Mucosa of descending colon (tissue), 3 donors: Measurements from ENCODE around the gene EHHADH. TPM values are rescaled to one million over a fixed set of nuclear protein-coding genes. Genes with fewer than 3 reads are reported as not detected.

ENCODE experiments used
- ATAC-seq: fragments of 200-7000 bp; cut with Tn5 transposase; one replicate; pipeline ENCODE4 v1.9.1; 2020; ENCODE audit warnings: mild to moderate bottlenecking, moderate library complexity
- DNase-seq, 3 donors: peaks; one replicate each; pipeline ENCODE4 v3.0.0-alpha.2; 2020
- H3K36me3 ChIP-seq: fragments of 200-600 bp; one replicate; pipeline ENCODE4 v1.8.0; 2021; ENCODE audit warnings: low read depth, mild to moderate bottlenecking
- H3K4me1 ChIP-seq: fragments of 200-600 bp; one replicate; pipeline ENCODE4 v1.8.0; 2021; ENCODE audit warnings: low read depth, mild to moderate bottlenecking
- H3K4me3 ChIP-seq: fragments of 200-600 bp; one replicate; pipeline ENCODE4 v1.8.0; 2021; ENCODE audit warnings: mild to moderate bottlenecking
- H3K9me3 ChIP-seq: fragments of 200-600 bp; one replicate; pipeline ENCODE4 v1.8.0; 2021; ENCODE audit warnings: mild to moderate bottlenecking
- CTCF ChIP-seq: fragments of 200-600 bp; IDR thresholded peaks from one replicate; pipeline ENCODE4 v1.8.0; 2022; ENCODE audit warnings: antibody characterized with exemption, mild to moderate bottlenecking
- intact Hi-C, 2 donors: fragments of 100-400 bp; cut with DNase I in 1 of 2; cut with micrococcal nuclease in 1 of 2; formaldehyde crosslinking; loops; one replicate each; pipeline versions ENCODE4 v1.11.0 to v1.11.1; 2022; cut with DNase I, micrococcal nuclease
- total RNA-seq, 3 donors: library from RNA; stranded (reverse); fragmentation: NEBNext Ultra II Directional in 2 of 3; extraction: Animal tissue kit (Norgen Biotek cat#: 25700) in 2 of 3; gene quantifications; one replicate each; pipeline versions ENCODE4 v1.2.1 to v1.2.4, GENCODE V29; 2021 to 2023
- donor health status: DM: no; HTN: no; CAD: no; lungs with moderate emphysema.
- donor health status: DM: no; HTN: no; CAD: no.
- donor health status: DM: no; HTN: yes; CAD: no.

The EHHADH gene
- total RNA-seq, 3 donors from 2014 or later: 18.3 to 33.2 (median 29.0) TPM

- Histone ChIP-seq H3K4me3 (no peak overlapping the region), H3K9me3 (no peaks in the 10 kb centered on the region), H3K4me1 (no peaks in the 10 kb centered on the region), H3K36me3 (no peaks in the 10 kb centered on the region)
- ATAC-seq (no peak), DNase-seq (no peak)
- intact Hi-C loops: no loop called here
- no peak for TF ChIP-seq CTCF
Measured at GRCh38 chr3:185195652-185196051, 58.2 kb downstream of the EHHADH start.

GRCh38 chr3:185188816-185189215 is 65.0 kb downstream of the EHHADH start:
- Histone ChIP-seq H3K4me3 (no peak overlapping the region), H3K4me1 (no peaks in the 10 kb centered on the region), H3K36me3 (no peaks in the 10 kb centered on the region), H3K9me3 (no peaks in the 10 kb centered on the region)
- intact Hi-C loops: no loop called here
- DNase-seq (no peak), ATAC-seq (no peak)
- TF ChIP-seq CTCF: no peak

DNA sequence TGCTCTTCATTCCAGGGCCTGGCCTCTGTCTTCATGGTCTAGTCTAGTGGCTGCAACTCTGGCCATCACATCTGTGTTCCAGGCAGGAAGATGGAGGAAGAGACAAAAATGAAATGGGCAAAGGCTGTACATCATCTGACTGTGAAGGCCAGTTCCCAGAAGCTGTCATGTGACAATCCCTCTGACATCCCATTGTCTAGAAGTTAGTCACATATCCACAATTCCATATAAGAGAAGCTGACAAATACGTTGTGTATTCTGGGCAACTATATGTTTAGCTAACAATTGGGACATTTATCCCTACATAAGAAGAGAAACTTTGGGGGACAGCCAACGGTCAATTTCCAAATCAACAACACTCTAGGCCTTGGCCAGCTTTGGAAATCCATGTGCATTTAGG is 66.5 kb downstream of the EHHADH start:
- H3K4me3 ChIP-seq: no peak overlapping the region
- TF ChIP-seq CTCF: no peak
- H3K4me1 ChIP-seq: no peaks in the 10 kb centered on the region
- H3K9me3 ChIP-seq: no peaks in the 10 kb centered on the region
- DNase-seq: no peak
- ATAC-seq: no peak
- intact Hi-C loops: no loop called here
- no peaks in the 10 kb centered on the region for H3K36me3 ChIP-seq

- DNase-seq (peak in 1 of 3 donors; percentile 67), ATAC-seq (no peak)
- H3K36me3 ChIP-seq: no peaks in the 10 kb centered on the region
Measured at GRCh38 chr3:185176750-185177359, 77.0 kb downstream of the EHHADH start.

DNA sequence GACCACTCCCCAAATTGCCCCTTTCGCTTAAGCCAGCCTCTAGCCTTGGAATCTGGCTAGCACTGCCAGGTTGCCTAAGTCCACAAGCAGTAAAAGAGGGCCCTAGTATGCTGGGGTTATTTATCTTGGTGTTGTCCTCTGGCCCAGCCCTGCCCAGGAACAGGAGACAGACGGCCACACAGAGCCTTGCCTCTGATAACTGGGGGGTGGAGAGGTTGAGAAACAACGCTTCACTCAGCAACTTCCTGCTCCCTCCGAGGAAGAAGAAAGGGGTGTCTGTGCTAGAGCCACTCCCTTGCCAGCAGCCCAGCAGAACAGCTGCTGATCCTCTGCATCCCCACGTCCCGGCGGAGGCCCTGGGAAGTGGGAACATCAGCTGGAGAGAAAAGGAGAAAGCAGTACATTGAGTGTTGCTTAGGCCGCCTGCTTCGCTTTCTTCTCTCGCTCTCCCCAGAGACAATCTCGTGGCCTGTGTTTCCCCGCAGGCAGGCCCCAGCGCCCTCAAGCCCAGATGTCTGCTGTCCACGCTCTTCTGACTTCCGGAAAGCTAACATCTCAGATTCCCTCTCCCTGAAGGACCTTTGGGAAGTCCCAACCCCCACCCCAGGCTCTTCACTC is 78.4 kb downstream of the EHHADH start:
- Histone ChIP-seq H3K4me1 (peaks cover 7% of the 10 kb centered on the region), H3K4me3 (no peak overlapping the region), H3K36me3 (no peaks in the 10 kb centered on the region), H3K9me3 (no peaks in the 10 kb centered on the region)
- intact Hi-C loops: loop anchor here in 1 of 2 donors (10.0 kb wide), 1 partner anchor 111 kb away; no protein-coding TSS in a partner anchor
- ATAC-seq: peak; percentile 97
- TF ChIP-seq CTCF: no peak
- DNase-seq: peak; percentile 81 to 83 (median 82)

More at GRCh38 chr3:185176750-185177359, 77.0 kb downstream of the EHHADH start:
- Histone ChIP-seq H3K4me1 (peaks cover 7% of the 10 kb centered on the region), H3K4me3 (no peak overlapping the region), H3K9me3 (no peaks in the 10 kb centered on the region)
- peak; percentile 50 for TF ChIP-seq CTCF
- intact Hi-C loops: loop anchor here in 1 of 2 donors (10.0 kb wide), 1 partner anchor 112 kb away; no protein-coding TSS in a partner anchor
